Measurements from ENCODE around the gene TTLL5.

TTLL5 gene

DNA sequence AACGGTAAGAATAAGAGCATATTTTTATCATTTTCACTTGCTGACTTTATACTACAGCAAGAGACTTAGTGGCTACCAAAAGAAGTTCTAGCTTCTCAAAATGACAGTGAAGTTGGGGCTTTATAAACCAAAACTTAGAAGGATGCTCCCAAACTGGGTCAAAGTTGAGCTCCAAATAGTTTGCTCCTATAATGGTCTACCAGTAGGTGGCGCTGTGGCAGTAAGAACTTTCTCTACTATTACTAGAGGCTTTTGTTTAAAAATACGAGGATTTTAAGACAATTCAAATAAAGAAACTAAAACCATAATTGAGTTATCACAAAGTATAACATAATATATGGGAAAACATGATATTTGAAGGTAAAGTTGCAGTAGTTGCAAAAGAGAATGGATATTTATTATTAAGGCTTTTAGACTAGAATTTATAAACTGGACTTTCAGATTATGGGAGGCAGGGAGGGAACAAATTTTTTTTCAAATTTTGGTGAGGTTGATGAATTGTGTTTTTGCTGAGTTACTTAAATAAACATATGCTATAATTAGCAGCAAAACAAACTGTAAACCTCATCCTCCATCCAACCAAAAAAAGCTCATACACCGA is 245.7 kb downstream of the TTLL5 start:
- peak; percentile 88 for TF ChIP-seq CTCF (conservative IDR thresholded peaks at IDR 0.05; ENCODE audit: low read depth)
- no peak overlapping the region for H3K27ac ChIP-seq
- ChIA-PET POLR2A (ENCODE audit: low non-redundant PET) (no interaction called here), CTCF (interaction anchor here (0.5 to 2.0 kb wide), 17 partner anchors 11 to 582 kb away, joined by 3 to 17 read pairs (median 3); partner anchors contain the start of gene TGFB3)
- peak; percentile 49 for DNase-seq (ENCODE audit: low spot score)

DNA sequence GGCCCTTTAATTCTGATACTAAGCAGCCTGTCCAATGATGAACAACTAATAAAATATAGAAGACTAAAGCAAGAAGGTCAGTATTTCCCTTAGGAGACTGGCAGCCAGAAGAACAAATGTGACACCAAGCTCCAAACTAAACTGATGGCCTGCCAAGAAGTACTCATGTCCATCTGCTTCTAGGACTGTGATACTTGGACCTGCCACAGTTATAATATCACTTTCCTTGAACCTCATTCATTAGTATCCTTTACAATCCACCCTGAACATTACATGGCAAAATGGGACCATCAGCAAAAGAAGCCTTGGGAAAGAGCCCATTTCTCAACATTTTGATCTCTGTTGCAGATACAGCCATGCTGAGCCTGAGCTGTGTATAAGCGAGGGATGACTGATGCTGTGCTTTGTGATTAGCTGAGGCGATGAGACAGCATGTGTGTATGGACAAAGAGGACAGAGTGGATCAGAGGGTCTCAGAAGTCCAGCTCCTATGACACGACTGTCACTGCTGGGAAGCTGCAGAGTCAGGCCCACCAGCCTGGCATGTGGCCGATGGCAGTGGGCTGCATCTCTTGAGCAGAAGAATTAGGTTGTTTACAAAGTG is 246.8 kb downstream of the TTLL5 start:
- POLR2A ChIA-PET (ENCODE audit: low non-redundant PET): no interaction called here
- no peak for TF ChIP-seq CTCF (conservative IDR thresholded peaks at IDR 0.05; ENCODE audit: low read depth)
- CTCF ChIA-PET: interaction anchor here (0.6 to 2.0 kb wide), 6 partner anchors 49 to 304 kb away, joined by 3 to 17 read pairs (median 4); partner anchors contain the start of gene TGFB3
- DNase-seq (ENCODE audit: low spot score): no peak
- H3K27ac ChIP-seq: no peak overlapping the region

- DNase-seq (ENCODE audit: low spot score): no peak
- POLR2A ChIA-PET (ENCODE audit: low non-redundant PET): no interaction called here
- CTCF ChIA-PET: interaction anchor here (0.6 kb wide), 1 partner anchor 9 kb away, joined by 3 read pairs; no protein-coding TSS in a partner anchor
- no peak overlapping the region for H3K27ac ChIP-seq
- no peak for TF ChIP-seq CTCF (conservative IDR thresholded peaks at IDR 0.05; ENCODE audit: low read depth)
Observed at GRCh38 chr14:75909630-75910029, 248.6 kb downstream of the TTLL5 start.

GRCh38 chr14:75910048-75910447 is 249.0 kb downstream of the TTLL5 start:
- CTCF ChIA-PET: interaction anchor here (0.6 kb wide), 1 partner anchor 8 kb away, joined by 3 read pairs; no protein-coding TSS in a partner anchor
- TF ChIP-seq CTCF (conservative IDR thresholded peaks at IDR 0.05; ENCODE audit: low read depth): no peak
- DNase-seq (ENCODE audit: low spot score): no peak
- no peak overlapping the region for H3K27ac ChIP-seq
- POLR2A ChIA-PET (ENCODE audit: low non-redundant PET): no interaction called here

- H3K27ac ChIP-seq: no peak overlapping the region
- CTCF ChIA-PET: interaction anchor here (0.6 to 0.7 kb wide), 2 partner anchors 9 to 467 kb away, joined by 3 read pairs; no protein-coding TSS in a partner anchor
- no peak for DNase-seq (ENCODE audit: low spot score)
- TF ChIP-seq CTCF (conservative IDR thresholded peaks at IDR 0.05; ENCODE audit: low read depth): no peak
- POLR2A ChIA-PET (ENCODE audit: low non-redundant PET): interaction anchor here (0.7 kb wide), 1 partner anchor 378 kb away, joined by 3 read pairs; no protein-coding TSS in a partner anchor
Observed at GRCh38 chr14:75911883-75912282, 250.8 kb downstream of the TTLL5 start.

- no peak for TF ChIP-seq CTCF (conservative IDR thresholded peaks at IDR 0.05; ENCODE audit: low read depth)
- DNase-seq (ENCODE audit: low spot score): no peak
- ChIA-PET POLR2A (ENCODE audit: low non-redundant PET) (no interaction called here), CTCF (no interaction called here)
- no peak overlapping the region for H3K27ac ChIP-seq
Observed at GRCh38 chr14:75913183-75913582, 252.1 kb downstream of the TTLL5 start.
